CD4-positive, alpha-beta T cell treated with Interferon gamma for 1 hour (primary cell): ENCODE measurements around the gene APBA3.

Source experiments
- DNase-seq: peaks from one replicate; pipeline ENCODE4 v3.0.0-alpha.2; 2020

The APBA3 gene

DNA sequence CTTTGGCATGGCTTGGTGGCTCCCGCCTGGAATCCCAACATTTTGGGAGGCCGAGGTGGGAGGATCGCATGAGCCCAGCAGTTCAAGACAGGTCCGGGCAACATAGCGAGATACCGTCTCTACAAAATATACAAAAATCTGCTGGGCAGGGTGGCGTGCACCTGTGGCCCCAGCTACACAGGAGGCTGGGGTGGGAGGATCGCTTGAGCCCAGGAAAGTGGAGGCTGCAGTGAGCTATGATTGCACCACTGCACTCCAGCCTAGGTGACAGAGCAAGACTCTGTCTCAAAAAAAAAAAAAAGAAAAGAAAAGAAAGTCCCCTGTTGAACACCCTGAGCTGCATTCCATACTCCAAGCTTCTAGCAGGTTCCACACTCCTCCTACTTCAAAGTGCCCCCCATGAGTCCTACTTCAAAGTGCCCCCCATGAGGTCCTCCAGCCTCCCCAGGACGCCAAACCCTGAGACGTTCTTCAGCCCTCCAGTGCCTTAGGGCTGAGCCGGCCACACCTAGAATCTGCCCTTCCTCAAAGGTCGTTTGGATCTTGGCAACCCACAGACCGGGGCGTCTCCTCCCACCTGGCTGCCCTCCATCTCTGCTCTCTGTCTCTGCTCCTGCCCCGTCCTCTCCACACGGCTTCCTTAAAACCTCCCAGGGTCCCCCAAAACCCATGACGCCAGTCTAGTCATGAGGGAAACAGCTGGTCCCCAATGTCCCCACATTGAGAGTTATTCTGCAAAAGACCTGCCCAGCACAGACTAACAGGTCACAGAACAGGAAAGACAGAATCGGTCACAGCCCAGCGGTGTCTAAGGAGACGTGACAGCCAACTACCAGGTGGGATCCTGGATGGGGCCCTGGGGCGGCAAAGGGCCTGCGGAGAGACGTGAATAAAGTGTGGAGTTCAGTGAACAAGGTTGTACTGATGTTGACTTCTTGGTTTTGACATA is 48.6 kb downstream of the APBA3 start:
- DNase-seq: no peak

DNA sequence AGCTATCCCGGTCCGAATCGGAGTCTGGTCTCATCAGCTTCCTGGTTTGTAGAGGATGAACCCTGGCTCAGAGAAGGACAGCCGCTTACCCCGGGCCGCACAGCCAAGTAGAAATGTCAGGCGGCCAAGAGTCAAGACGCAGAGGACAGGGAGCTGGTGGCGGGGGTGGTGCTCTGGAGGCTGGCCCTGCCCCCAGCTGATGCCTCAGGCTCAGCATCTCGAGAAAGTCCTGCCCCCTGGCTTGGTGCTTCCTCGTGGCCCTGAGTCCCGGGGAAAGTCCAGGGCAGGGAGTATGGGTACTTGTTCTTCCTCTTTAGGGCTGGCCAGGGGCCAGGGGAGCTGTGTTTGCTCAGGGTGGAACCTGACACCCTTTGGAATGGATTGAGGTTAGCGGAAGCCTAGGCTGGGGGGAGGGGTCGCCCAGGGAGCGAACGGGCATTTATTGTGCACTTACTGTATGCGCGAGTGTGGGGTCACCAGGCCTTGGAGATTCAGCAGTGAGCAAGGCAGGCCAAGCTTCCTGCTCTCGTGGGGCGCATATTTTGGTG is 51.2 kb downstream of the APBA3 start:
- DNase-seq: peak; percentile 72

DNA sequence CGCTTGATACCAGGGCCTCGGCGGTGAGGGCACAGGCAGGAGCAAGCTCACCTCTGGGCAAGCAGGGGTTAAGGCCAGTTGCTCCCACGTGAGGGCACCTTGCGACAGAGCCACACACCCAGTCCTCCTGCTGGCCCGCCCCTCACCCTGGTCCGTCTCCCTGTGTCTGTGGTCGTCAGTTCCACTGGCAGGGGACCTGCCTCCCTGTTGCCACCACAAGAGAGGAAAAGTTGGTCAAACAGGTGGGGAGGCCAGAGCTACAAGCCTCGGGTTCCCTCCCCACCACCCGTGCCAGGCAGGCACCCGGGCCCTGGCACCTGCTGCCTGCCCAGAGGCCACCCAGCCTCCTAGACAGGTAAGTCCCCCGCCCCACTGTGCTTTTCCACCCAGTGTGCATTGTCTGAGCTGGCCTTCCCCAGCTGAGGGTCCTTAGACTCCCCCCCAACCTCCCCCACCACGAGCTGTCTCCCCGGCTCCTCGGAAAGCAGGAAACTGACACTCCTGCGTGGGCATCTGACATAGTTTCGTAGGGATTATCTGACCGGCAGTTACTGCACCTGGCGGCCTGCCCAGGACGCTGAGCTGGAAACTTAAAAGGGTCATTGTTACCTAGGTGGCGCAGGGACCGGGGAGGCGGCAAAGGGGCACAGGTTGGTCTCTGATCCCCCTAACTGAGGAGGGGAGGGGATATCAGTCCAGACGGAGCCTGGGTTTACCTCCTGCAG is 53.1 kb downstream of the APBA3 start, which contains the start of gene TJP3:
TJP3 (plus strand) TSS at position 178 of the 725 bp plus-strand sequence. CDS start 20,049 bp downstream, outside the sequence.
- DNase-seq: no peak

DNA sequence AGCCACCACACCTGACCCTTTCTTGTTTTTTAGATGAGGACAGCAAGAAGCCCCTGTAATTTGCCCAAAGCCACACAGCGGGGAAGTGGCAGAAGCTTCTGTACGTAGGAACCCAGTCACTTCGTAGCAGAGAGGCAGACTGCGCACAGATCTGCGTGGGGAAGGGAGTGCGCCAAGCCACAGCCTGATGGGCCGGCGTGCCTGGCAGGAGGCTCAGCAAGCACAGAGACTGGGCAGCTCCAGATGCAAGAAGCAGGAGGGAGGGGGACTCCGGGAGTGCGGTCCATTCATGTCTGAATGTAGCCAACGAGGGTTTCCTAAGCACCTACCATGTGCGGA is 53.7 kb downstream of the APBA3 start:
- no peak for DNase-seq

DNA sequence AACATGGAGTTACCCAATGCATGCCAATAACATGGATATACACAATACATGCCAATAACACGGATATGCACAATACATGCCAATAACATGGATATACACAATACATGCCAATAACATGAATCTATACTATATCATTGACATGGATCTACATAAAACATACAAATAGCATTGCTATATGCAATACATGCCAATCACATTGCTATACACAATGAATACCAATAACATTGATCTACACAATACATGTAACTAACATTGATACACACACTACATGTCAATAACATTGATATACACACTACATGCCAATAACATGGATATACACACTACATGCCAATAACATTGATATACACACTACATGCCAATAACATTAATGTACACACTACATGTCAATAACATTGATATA is 60.3 kb downstream of the APBA3 start:
- no peak for DNase-seq
